Stomach (tissue), 9 donors: ENCODE measurements around the gene PSMB3. TPM values are rescaled to one million over a fixed set of nuclear protein-coding genes. Genes with fewer than 3 reads are reported as not detected.

Experiments
- DNase-seq, 2 donors: peaks; one replicate each; pipeline versions ENCODE4 v3.0.0 to v3.0.0-alpha.2; 2013 to 2019
- H3K27ac ChIP-seq, 5 donors: fragments of 200-600 bp in 4 of 5; sonication (generic) in 4 of 5; one replicate each; pipeline ENCODE4 v1.5.1; 2013 to 2019; ENCODE audit warnings: mild to moderate bottlenecking in 1 of 5, moderate library complexity in 1 of 5
- H3K27me3 ChIP-seq, 3 donors: fragments of 200-600 bp; sonication (generic); one replicate each; pipeline ENCODE4 v1.5.1; 2017 to 2019; ENCODE audit warnings: mixed run types in 1 of 3
- H3K36me3 ChIP-seq, 4 donors: fragments of 200-600 bp; sonication (generic); 1 replicate in 3 of 4; 2 replicates in 1 of 4; pipeline ENCODE4 v1.5.1; 2016 to 2019
- H3K4me1 ChIP-seq, 4 donors: fragments of 200-600 bp; sonication (generic); one replicate each; pipeline ENCODE4 v1.5.1; 2016 to 2019
- H3K4me3 ChIP-seq, 4 donors: fragments of 200-600 bp; sonication (generic) in 3 of 4; one replicate each; pipeline ENCODE4 v1.5.1; 2016 to 2019; ENCODE audit warnings: mild to moderate bottlenecking in 1 of 4
- H3K9me3 ChIP-seq, 4 donors: fragments of 200-600 bp; sonication (generic); one replicate each; pipeline ENCODE4 v1.5.1; 2016 to 2019
- CTCF ChIP-seq, 7 experiments: fragments of 450-650 bp in 4 of 7; fragments of 200-600 bp in 3 of 7; sonication (generic) in 3 of 7; IDR thresholded peaks; one replicate each; pipeline ENCODE4 v1.5.1; 2016 to 2019; ENCODE audit warnings: antibody characterized with exemption in 7 of 7, control low read depth in 2 of 7, mild to moderate bottlenecking in 1 of 7
- EP300 ChIP-seq: sonication (generic); formaldehyde crosslinking; IDR thresholded peaks from one replicate; pipeline ENCODE4 v1.6.1; 2017; ENCODE audit warnings: antibody characterized with exemption
- POLR2A ChIP-seq, 4 donors: fragments of 450-650 bp; IDR thresholded peaks; one replicate each; pipeline ENCODE4 v1.6.1; 2016; ENCODE audit warnings: antibody characterized with exemption in 4 of 4, control low read depth in 2 of 4, mild to moderate bottlenecking in 1 of 4, moderate library complexity in 1 of 4
- POLR2AphosphoS5 ChIP-seq, 3 donors: sonication (generic); formaldehyde crosslinking; IDR thresholded peaks; one replicate each; pipeline ENCODE4 v1.6.1; 2016; ENCODE audit warnings: antibody characterized with exemption in 3 of 3
- WGBS, 5 donors: extraction: QIAGEN DNeasy Blood & Tissue Kit in 3 of 5; methylation state at CpG; one replicate each; pipeline versions ENCODE4 v1.1.5 to v1.1.7; 2013 to 2018; 5-methylcytosine and 5-hydroxymethylcytosine counted together
- intact Hi-C: fragments of 100-400 bp; cut with DNase I; formaldehyde crosslinking; loops from one replicate; pipeline ENCODE4 v1.15.1; 2023; ENCODE audit warnings: low total_unique reads
- polyA plus RNA-seq, 3 donors: library from polyadenylated mRNA; stranded (reverse); fragments of 200-250 nt; gene quantifications; one replicate each; pipeline ENCODE4 v1.2.3, GENCODE V29; 2013
- small RNA-seq, 4 donors: library from RNA; depleted of rRNA; stranded (forward); fragments of <200 nt; gene quantifications; one replicate each; pipeline ENCODE3, GENCODE V24; 2016
- total RNA-seq, 5 donors: library from RNA; depleted of rRNA; stranded (reverse); fragments of >200 nt; gene quantifications; one replicate each; pipeline versions ENCODE4 v1.1.0 to v1.2.3, GENCODE V29; 2014 to 2016
- donor health status: healthy with polysubstance abuse.
- donor health status: Bipolar disorder and iron deficiency.
- donor health status: healthy.

The PSMB3 gene
- total and polyA plus RNA-seq, 8 donors = 29.0 to 281 (median 191) TPM

- DNase-seq = no peak
- peaks cover 32 to 59% (median 52%) of the 10 kb centered on the region in 4 donors for H3K36me3 ChIP-seq
- WGBS, 5 donors = 14 to 18% (median 14%) methylated on average over 14 of the region's 14 CpGs
- H3K4me1 ChIP-seq = peaks cover 27 to 44% (median 34%) of the 10 kb centered on the region in 4 donors
- H3K27ac ChIP-seq = peak overlapping the region; percentile 89 to 99 (median 99)
- no peaks in the 10 kb centered on the region for H3K9me3 ChIP-seq
- H3K27me3 ChIP-seq = no peaks in the 10 kb centered on the region
- TF ChIP-seq EP300 = no peak
- no peak for TF ChIP-seq CTCF (IDR thresholded peaks at IDR 0.05)
- TF ChIP-seq POLR2AphosphoS5 (IDR thresholded peaks at IDR 0.05) = no peak
- no peak for TF ChIP-seq POLR2A (IDR thresholded peaks at IDR 0.05)
- intact Hi-C loops = no loop called here
- H3K4me3 ChIP-seq = peak overlapping the region; percentile 88 to 98 (median 97)
Measured at GRCh38 chr17:38800237-38800760, 47.8 kb downstream of the PSMB3 start.

- no peaks in the 10 kb centered on the region for H3K9me3 ChIP-seq
- no peaks in the 10 kb centered on the region for H3K4me1 ChIP-seq
- no peak overlapping the region for H3K27ac ChIP-seq
- intact Hi-C loops = no loop called here
- no peak for DNase-seq
- H3K36me3 ChIP-seq = peaks cover 78 to 100% (median 99%) of the 10 kb centered on the region in 4 donors
- 85 to 98% (median 94%) methylated on average over 7 of the region's 7 CpGs for WGBS, 5 donors
- no peaks in the 10 kb centered on the region for H3K27me3 ChIP-seq
- TF ChIP-seq EP300 = no peak
- no peak for TF ChIP-seq POLR2AphosphoS5 (IDR thresholded peaks at IDR 0.05)
- no peak for TF ChIP-seq CTCF (IDR thresholded peaks at IDR 0.05)
- TF ChIP-seq POLR2A (IDR thresholded peaks at IDR 0.05) = no peak
- H3K4me3 ChIP-seq = no peak overlapping the region
Measured at GRCh38 chr17:38809828-38810227, 57.3 kb downstream of the PSMB3 start.

Small RNA genes within 50 kb of the gene (small RNA-seq; reads per million reads assigned to genes)
- gene MIR4726 = 0 reads per million in 4 donors
- gene RNA5SP440 = 5.5 to 17.7 (median 8.9) reads per million in 4 donors
- gene RNU6-866P = 0 reads per million in 4 donors

Other genes with a start within 250 kb of the PSMB3 start
- 10 to 100 TPM in 2 of 5 donors, 1 to 10 TPM in 1, under 1 TPM in 2; 0.29 to 21.9 (median 1.1) TPM for gene SRCIN1, start 146.8 kb upstream of the PSMB3 start, total RNA-seq
- 1 to 10 TPM; 1.8 to 2.1 (median 1.9) TPM for gene SRCIN1, start 146.8 kb upstream of the PSMB3 start, polyA plus RNA-seq
- gene EPOP, start 77.8 kb upstream of the PSMB3 start, total RNA-seq = under 1 TPM in 4 of 5 donors, not detected in 1; under 0.01 to 0.72 (median 0.57) TPM
- 1 to 10 TPM in 2 of 3 donors, under 1 TPM in 1; 0.61 to 1.5 (median 1.1) TPM for gene EPOP, start 77.8 kb upstream of the PSMB3 start, polyA plus RNA-seq
- 100 to 1,000 TPM in 2 of 5 donors, 10 to 100 TPM in 3; 33.4 to 312 (median 81.7) TPM for gene MLLT6, start 47.5 kb upstream of the PSMB3 start, total RNA-seq
- gene MLLT6, start 47.5 kb upstream of the PSMB3 start, polyA plus RNA-seq = 10 to 100 TPM; 26.0 to 36.0 (median 30.8) TPM
- gene CISD3, start 22.4 kb upstream of the PSMB3 start, total RNA-seq = 10 to 100 TPM in 2 of 5 donors, 1 to 10 TPM in 3; 4.0 to 56.5 (median 7.0) TPM
- 10 to 100 TPM; 63.4 to 79.9 (median 76.5) TPM for gene CISD3, start 22.4 kb upstream of the PSMB3 start, polyA plus RNA-seq
- 10 to 100 TPM in 2 of 5 donors, 1 to 10 TPM in 3; 5.8 to 31.9 (median 6.8) TPM for gene PCGF2, start 4.4 kb upstream of the PSMB3 start, total RNA-seq
- 10 to 100 TPM; 34.3 to 62.8 (median 44.1) TPM for gene PCGF2, start 4.4 kb upstream of the PSMB3 start, polyA plus RNA-seq
- gene PIP4K2B, start 46.8 kb downstream of the PSMB3 start, total RNA-seq = 10 to 100 TPM; 23.1 to 99.2 (median 24.3) TPM
- gene PIP4K2B, start 46.8 kb downstream of the PSMB3 start, polyA plus RNA-seq = 10 to 100 TPM in 2 of 3 donors, 1 to 10 TPM in 1; 9.9 to 13.6 (median 11.8) TPM
- gene CWC25, start 72.6 kb downstream of the PSMB3 start, total RNA-seq = 100 to 1,000 TPM in 1 of 5 donors, 10 to 100 TPM in 4; 19.6 to 146 (median 48.7) TPM
- 10 to 100 TPM in 2 of 3 donors, 1 to 10 TPM in 1; 5.9 to 38.8 (median 17.1) TPM for gene CWC25, start 72.6 kb downstream of the PSMB3 start, polyA plus RNA-seq
- gene RPL23, start 101.0 kb downstream of the PSMB3 start, total RNA-seq = 1,000 to 10,000 TPM in 1 of 5 donors, 100 to 1,000 TPM in 3, 10 to 100 TPM in 1; 89.8 to 1,949 (median 982) TPM
- gene RPL23, start 101.0 kb downstream of the PSMB3 start, polyA plus RNA-seq = 1,000 to 10,000 TPM; 3,318 to 3,359 (median 3,354) TPM
- gene LASP1, start 117.3 kb downstream of the PSMB3 start, total RNA-seq = 100 to 1,000 TPM in 3 of 5 donors, 10 to 100 TPM in 2; 93.0 to 183 (median 107) TPM
- 100 to 1,000 TPM in 1 of 3 donors, 10 to 100 TPM in 2; 33.7 to 119 (median 94.3) TPM for gene LASP1, start 117.3 kb downstream of the PSMB3 start, polyA plus RNA-seq
- not detected for gene FBXO47, start 214.7 kb downstream of the PSMB3 start, total RNA-seq
- gene FBXO47, start 214.7 kb downstream of the PSMB3 start, polyA plus RNA-seq = not detected